Mesendoderm (in vitro differentiated cells): ENCODE results near the gene ALOX5.
A peak's percentile ranks its signal among the peaks of the same experiment; 100 is the strongest.

ENCODE experiments used
- DNase-seq: peaks from one replicate; pipeline ENCODE4 v3.0.0; 2013
- H2AK5ac ChIP-seq: 2 replicates; pipeline ENCODE4 v1.6.1; 2013; ENCODE audit warnings: low read length, inconsistent platforms
- H2BK120ac ChIP-seq: 2 replicates; pipeline ENCODE4 v1.6.1; 2013; ENCODE audit warnings: low read depth, mild to moderate bottlenecking, low read length, moderate library complexity, mixed read lengths
- H2BK15ac ChIP-seq: replicated peaks from 2 replicates; pipeline ENCODE4 v1.6.1; 2013; ENCODE audit warnings: low read depth, mild to moderate bottlenecking, moderate library complexity
- H2BK5ac ChIP-seq: 2 replicates; pipeline ENCODE4 v1.6.1; 2013; ENCODE audit warnings: low read length, inconsistent platforms
- H3K18ac ChIP-seq: 2 replicates; pipeline ENCODE4 v1.6.1; 2013; ENCODE audit warnings: mild to moderate bottlenecking, low read length, mixed read lengths
- H3K23ac ChIP-seq: one replicate; pipeline ENCODE4 v1.6.1; 2013; ENCODE audit warnings: low read length
- H3K27ac ChIP-seq: 2 replicates; pipeline ENCODE4 v1.5.1; 2013; ENCODE audit warnings: low read depth, mild to moderate bottlenecking, inconsistent platforms, low read length, moderate library complexity
- H3K27me3 ChIP-seq: 2 replicates; pipeline ENCODE4 v1.6.1; 2013; ENCODE audit warnings: low read length, control low read depth, mild to moderate bottlenecking, inconsistent platforms; ENCODE audit not compliant: insufficient read depth, poor library complexity
- H3K36me3 ChIP-seq: 2 replicates; pipeline ENCODE4 v1.6.1; 2013; ENCODE audit warnings: low read length, inconsistent platforms; ENCODE audit not compliant: control insufficient read depth, insufficient read depth
- H3K4ac ChIP-seq: one replicate; pipeline ENCODE4 v1.6.1; 2013; ENCODE audit warnings: low read depth, mild to moderate bottlenecking, low read length, moderate library complexity
- H3K4me1 ChIP-seq: 2 replicates; pipeline ENCODE4 v1.6.1; 2013; ENCODE audit warnings: low read depth, low read length, inconsistent platforms; ENCODE audit not compliant: control insufficient read depth
- H3K4me2 ChIP-seq: 2 replicates; pipeline ENCODE4 v1.6.1; 2013; ENCODE audit warnings: low read length
- H3K4me3 ChIP-seq: 2 replicates; pipeline ENCODE4 v1.5.1; 2013; ENCODE audit warnings: mild to moderate bottlenecking, low read length
- H3K56ac ChIP-seq: one replicate; pipeline ENCODE4 v1.6.1; 2013; ENCODE audit warnings: low read length
- H3K79me1 ChIP-seq: 2 replicates; pipeline ENCODE4 v1.6.1; 2013; ENCODE audit warnings: low read length, inconsistent platforms
- H3K79me2 ChIP-seq: 2 replicates; pipeline ENCODE4 v1.6.1; 2013; ENCODE audit warnings: mild to moderate bottlenecking, low read length; ENCODE audit not compliant: control insufficient read depth, insufficient read depth
- H3K9ac ChIP-seq: 2 replicates; pipeline ENCODE4 v1.6.1; 2013; ENCODE audit warnings: low read length, inconsistent platforms
- H4K5ac ChIP-seq: one replicate; pipeline ENCODE4 v1.6.1; 2013; ENCODE audit warnings: low read length
- H4K8ac ChIP-seq: one replicate; pipeline ENCODE4 v1.6.1; 2013; ENCODE audit warnings: low read depth, mild to moderate bottlenecking, control low read depth, low read length, moderate library complexity
- WGBS: extraction: QIAGEN DNeasy Blood & Tissue Kit; methylation state at CpG from one replicate; pipeline ENCODE4 v1.1.7; 2013; ENCODE audit warnings: low lambda C conversion rate, missing lambda C conversion rate; ENCODE audit not compliant: insufficient coverage; ENCODE audit errors: extremely low coverage; 5-methylcytosine and 5-hydroxymethylcytosine counted together

The ALOX5 gene

DNA sequence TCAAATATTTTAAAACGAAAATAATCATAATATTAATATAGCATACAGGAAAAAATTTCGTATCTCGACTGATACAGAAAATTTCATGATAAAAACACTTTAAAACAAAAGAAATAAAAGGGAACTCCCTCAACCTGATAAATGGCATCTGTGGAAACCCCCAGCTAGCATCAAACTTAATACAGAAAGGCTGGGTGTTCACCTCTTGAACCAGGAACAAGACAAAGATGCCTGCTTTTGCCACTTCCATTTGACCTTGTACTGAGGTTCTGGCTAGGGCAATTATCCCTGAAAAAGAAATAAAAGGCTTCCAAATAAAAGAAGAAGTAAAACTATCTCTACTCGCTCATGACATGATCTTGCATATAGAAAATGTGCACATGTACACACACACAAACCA is 2.5 kb upstream of the ALOX5 start:
- H4K8ac ChIP-seq, result no peak overlapping the region
- H3K4me1 ChIP-seq, result peaks cover 2% of the 10 kb centered on the region
- no peak overlapping the region for H2BK15ac ChIP-seq
- no peak overlapping the region for H3K23ac ChIP-seq
- DNase-seq, result no peak
- H3K56ac ChIP-seq, result no peak overlapping the region
- no peak overlapping the region for H3K9ac ChIP-seq
- no peaks in the 10 kb centered on the region for H3K79me2 ChIP-seq
- H3K18ac ChIP-seq, result no peak overlapping the region
- 100% methylated on average over 3 of the region's 4 CpGs for WGBS
- H3K27ac ChIP-seq, result no peak overlapping the region
- no peak overlapping the region for H3K4me3 ChIP-seq
- no peak overlapping the region for H4K5ac ChIP-seq
- H3K4ac ChIP-seq, result no peak overlapping the region
- H2BK120ac ChIP-seq, result no peak overlapping the region
- no peak overlapping the region for H2BK5ac ChIP-seq
- peaks cover 3% of the 10 kb centered on the region for H3K27me3 ChIP-seq
- no peak overlapping the region for H2AK5ac ChIP-seq
- H3K4me2 ChIP-seq, result no peak overlapping the region
- no peaks in the 10 kb centered on the region for H3K79me1 ChIP-seq
- no peaks in the 10 kb centered on the region for H3K36me3 ChIP-seq

DNA sequence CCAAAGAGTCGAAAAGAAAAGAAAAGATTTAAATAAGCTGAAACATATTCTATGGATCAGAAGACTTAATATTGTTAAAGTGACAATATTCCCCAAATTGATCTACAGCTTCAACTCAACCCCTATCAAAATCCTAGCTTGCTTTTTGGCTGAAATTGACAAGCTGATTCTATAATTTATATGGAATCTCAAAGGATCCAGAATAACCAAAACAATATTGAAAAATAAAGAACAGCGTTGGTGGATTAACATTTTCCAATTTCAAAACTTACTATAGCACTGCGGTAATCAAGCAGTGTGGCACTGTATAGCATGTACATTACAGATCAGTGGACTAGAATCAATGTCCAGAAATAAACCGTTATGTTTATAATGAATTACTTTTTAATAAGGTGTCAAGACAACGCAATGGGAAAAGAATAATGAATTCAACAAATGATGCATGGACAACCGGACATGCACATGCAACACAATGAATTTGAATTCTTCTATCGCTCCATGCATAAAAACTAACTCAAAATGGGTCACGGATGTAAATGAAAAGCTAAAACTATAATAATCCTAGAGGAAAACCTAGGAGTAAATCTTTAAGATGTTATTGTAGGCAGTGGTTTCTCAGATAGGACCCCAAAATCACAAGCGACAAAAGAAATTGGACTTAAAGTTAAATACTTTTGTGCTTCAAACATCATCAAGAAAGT is 1.6 kb upstream of the ALOX5 start:
- WGBS, result no CpG with 5 or more reads among the region's 9 CpGs
- Histone ChIP-seq H2BK120ac (no peak overlapping the region), H3K4me2 (no peak overlapping the region), H3K79me1 (no peaks in the 10 kb centered on the region), H3K36me3 (no peaks in the 10 kb centered on the region), H4K8ac (no peak overlapping the region), H2AK5ac (no peak overlapping the region), H4K5ac (no peak overlapping the region), H3K27ac (no peak overlapping the region), H2BK15ac (no peak overlapping the region), H3K27me3 (peaks cover 3% of the 10 kb centered on the region), H3K56ac (no peak overlapping the region), H3K18ac (no peak overlapping the region), H3K4me1 (peaks cover 3% of the 10 kb centered on the region), H2BK5ac (no peak overlapping the region), H3K9ac (no peak overlapping the region), H3K79me2 (no peaks in the 10 kb centered on the region), H3K23ac (no peak overlapping the region), H3K4ac (no peak overlapping the region), H3K4me3 (no peak overlapping the region)
- DNase-seq, result no peak

DNA sequence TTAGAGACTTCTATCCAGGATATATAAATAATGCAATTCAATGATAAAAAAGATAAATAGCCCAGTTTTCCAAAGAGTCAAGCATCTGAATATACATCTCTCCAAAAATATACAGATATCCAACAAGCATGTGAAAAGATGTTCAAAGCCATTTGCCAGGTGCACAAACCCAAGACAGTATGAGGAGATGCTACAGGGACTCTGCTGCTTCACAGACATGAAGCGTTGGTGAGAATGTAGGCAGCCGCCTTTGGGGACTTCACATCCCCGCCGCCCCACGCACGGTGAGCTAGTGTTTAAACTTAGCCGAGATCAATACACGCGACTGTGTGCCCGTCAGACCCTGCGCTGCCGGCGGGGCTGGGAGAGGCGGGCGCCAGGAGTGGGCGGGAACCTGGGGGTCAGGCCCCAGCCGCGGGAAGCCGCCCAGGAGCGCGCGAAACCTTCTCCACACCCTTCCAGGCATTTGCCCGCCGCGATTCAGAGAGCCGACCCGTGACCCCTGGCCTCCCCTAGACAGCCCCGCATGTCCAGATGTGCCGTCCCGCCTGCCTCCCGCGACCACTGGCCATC is 927 bp upstream of the ALOX5 start:
- no peak overlapping the region for H3K27ac ChIP-seq
- no peak overlapping the region for H3K4me3 ChIP-seq
- peak overlapping the region; percentile 73 for H3K56ac ChIP-seq
- peaks cover 4% of the 10 kb centered on the region for H3K4me1 ChIP-seq
- no peak overlapping the region for H3K23ac ChIP-seq
- H2AK5ac ChIP-seq, result no peak overlapping the region
- no peaks in the 10 kb centered on the region for H3K79me1 ChIP-seq
- no peak overlapping the region for H2BK5ac ChIP-seq
- H3K4me2 ChIP-seq, result peak overlapping the region; percentile 31
- H3K36me3 ChIP-seq, result no peaks in the 10 kb centered on the region
- no peaks in the 10 kb centered on the region for H3K79me2 ChIP-seq
- no peak overlapping the region for H3K18ac ChIP-seq
- H3K9ac ChIP-seq, result peak overlapping the region; percentile 33
- H3K27me3 ChIP-seq, result peaks cover 3% of the 10 kb centered on the region
- WGBS, result no CpG with 5 or more reads among the region's 32 CpGs
- no peak overlapping the region for H2BK120ac ChIP-seq
- DNase-seq, result no peak
- H4K5ac ChIP-seq, result no peak overlapping the region
- no peak overlapping the region for H3K4ac ChIP-seq
- H2BK15ac ChIP-seq, result no peak overlapping the region
- no peak overlapping the region for H4K8ac ChIP-seq

DNA sequence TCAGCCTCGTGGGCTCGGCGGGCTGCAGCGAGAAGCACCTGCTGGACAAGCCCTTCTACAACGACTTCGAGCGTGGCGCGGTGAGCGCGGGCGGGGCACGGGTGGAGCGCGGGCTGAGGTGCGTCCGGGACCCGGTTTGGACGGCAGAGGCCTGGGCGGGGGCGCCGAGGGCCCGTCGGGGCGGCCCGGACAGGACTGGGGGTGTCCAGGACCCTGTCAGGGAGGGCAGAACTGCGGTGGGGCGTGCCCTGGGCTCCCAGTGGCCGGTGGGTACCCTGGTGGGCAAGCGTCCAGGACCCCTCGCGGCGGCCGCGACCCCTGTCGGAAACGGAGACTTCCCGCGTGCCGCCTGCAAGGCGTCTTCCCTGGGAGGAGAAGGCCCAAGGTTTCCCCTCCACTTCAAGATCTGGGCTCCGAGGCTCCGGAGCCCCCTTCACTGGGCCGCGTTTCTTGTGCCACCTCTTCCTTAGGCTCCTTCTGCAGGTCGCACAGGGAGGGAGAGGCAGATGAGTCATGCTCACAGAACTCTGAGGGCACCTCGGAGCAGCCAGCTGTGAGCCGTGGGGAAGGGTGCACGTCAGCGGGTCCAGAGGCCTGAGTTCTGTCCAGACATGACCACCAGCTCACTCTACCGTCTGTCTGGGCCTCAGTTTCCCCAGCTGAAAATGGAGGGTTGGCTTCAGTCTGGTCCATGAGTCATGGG is 485 bp downstream of the ALOX5 start:
- Histone ChIP-seq H3K23ac (no peak overlapping the region), H3K27ac (no peak overlapping the region), H3K79me1 (no peaks in the 10 kb centered on the region), H3K9ac (peak overlapping the region; percentile 11), H4K5ac (no peak overlapping the region), H3K4me1 (peaks cover 4% of the 10 kb centered on the region), H3K56ac (peak overlapping the region; percentile 71), H4K8ac (no peak overlapping the region), H2AK5ac (no peak overlapping the region), H2BK5ac (no peak overlapping the region), H2BK120ac (no peak overlapping the region), H3K4me3 (no peak overlapping the region), H2BK15ac (no peak overlapping the region), H3K18ac (no peak overlapping the region), H3K4me2 (peak overlapping the region; percentile 60), H3K79me2 (no peaks in the 10 kb centered on the region), H3K27me3 (peaks cover 3% of the 10 kb centered on the region), H3K36me3 (no peaks in the 10 kb centered on the region), H3K4ac (no peak overlapping the region)
- no CpG with 5 or more reads among the region's 51 CpGs for WGBS
- peak; percentile 33 for DNase-seq

DNA sequence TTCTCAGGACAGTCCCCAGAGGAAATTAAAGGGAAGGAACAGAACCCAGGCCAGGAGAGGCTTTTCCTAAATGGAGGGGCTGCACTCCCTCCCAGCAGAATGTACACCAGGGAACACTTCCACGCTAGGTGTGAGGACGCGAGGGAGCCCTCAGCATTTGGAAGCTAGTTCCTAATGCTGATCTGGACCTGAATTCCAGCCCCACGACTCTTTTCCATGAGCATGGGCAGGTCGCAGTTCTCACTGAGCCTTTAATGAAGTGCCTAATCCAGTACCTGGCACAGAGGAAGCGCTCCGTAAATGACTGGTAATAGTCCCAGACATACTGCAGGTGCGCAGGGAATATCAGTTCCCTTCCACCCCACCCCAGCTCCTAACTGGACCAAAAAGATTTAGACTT is 1.1 kb downstream of the ALOX5 start:
- H3K23ac ChIP-seq, result no peak overlapping the region
- H3K4me3 ChIP-seq, result no peak overlapping the region
- no peak overlapping the region for H4K8ac ChIP-seq
- no peak overlapping the region for H3K9ac ChIP-seq
- no peak overlapping the region for H3K18ac ChIP-seq
- no CpG with 5 or more reads among the region's 8 CpGs for WGBS
- no peaks in the 10 kb centered on the region for H3K36me3 ChIP-seq
- no peak overlapping the region for H2BK15ac ChIP-seq
- H4K5ac ChIP-seq, result no peak overlapping the region
- peaks cover 3% of the 10 kb centered on the region for H3K27me3 ChIP-seq
- H3K79me1 ChIP-seq, result no peaks in the 10 kb centered on the region
- H2AK5ac ChIP-seq, result no peak overlapping the region
- H2BK120ac ChIP-seq, result no peak overlapping the region
- no peak overlapping the region for H2BK5ac ChIP-seq
- H3K4ac ChIP-seq, result no peak overlapping the region
- H3K4me2 ChIP-seq, result no peak overlapping the region
- no peak for DNase-seq
- no peaks in the 10 kb centered on the region for H3K79me2 ChIP-seq
- H3K56ac ChIP-seq, result no peak overlapping the region
- H3K4me1 ChIP-seq, result peaks cover 4% of the 10 kb centered on the region
- H3K27ac ChIP-seq, result no peak overlapping the region
